Duodenal mucosa (tissue), 2 donors: ENCODE measurements around the gene PDC.
"Not testable (repeated sequence)": the region's sequence is repeated elsewhere in the genome, so short reads cannot be mapped to it uniquely, and the experiment has no call there.

Source experiments
- H3K27ac ChIP-seq: one replicate; pipeline ENCODE4 v1.7.0; 2013; ENCODE audit warnings: low read depth, low read length
- H3K27me3 ChIP-seq, 2 donors: one replicate each; pipeline ENCODE4 v1.7.0; 2013; ENCODE audit warnings: low read length in 2 of 2, control low read depth in 1 of 2; ENCODE audit not compliant: insufficient read depth in 2 of 2, control insufficient read depth in 1 of 2
- H3K36me3 ChIP-seq, 2 donors: one replicate each; pipeline ENCODE4 v1.7.0; 2013; ENCODE audit warnings: low read length in 2 of 2, control low read depth in 1 of 2; ENCODE audit not compliant: insufficient read depth in 2 of 2, control insufficient read depth in 1 of 2
- H3K4me1 ChIP-seq, 2 donors: one replicate each; pipeline ENCODE4 v1.7.0; 2013; ENCODE audit warnings: low read length in 2 of 2, control low read depth in 1 of 2; ENCODE audit not compliant: insufficient read depth in 2 of 2, control insufficient read depth in 1 of 2
- H3K4me3 ChIP-seq, 2 donors: one replicate each; pipeline ENCODE4 v1.7.0; 2013; ENCODE audit warnings: low read length in 2 of 2, low read depth in 1 of 2
- H3K9ac ChIP-seq, 2 donors: one replicate each; pipeline ENCODE4 v1.7.0; 2013; ENCODE audit warnings: low read length in 2 of 2, low read depth in 1 of 2
- H3K9me3 ChIP-seq, 2 donors: one replicate each; pipeline ENCODE4 v1.7.0; 2013; ENCODE audit warnings: low read length in 2 of 2, control low read depth in 1 of 2; ENCODE audit not compliant: control insufficient read depth in 1 of 2

PDC gene

DNA sequence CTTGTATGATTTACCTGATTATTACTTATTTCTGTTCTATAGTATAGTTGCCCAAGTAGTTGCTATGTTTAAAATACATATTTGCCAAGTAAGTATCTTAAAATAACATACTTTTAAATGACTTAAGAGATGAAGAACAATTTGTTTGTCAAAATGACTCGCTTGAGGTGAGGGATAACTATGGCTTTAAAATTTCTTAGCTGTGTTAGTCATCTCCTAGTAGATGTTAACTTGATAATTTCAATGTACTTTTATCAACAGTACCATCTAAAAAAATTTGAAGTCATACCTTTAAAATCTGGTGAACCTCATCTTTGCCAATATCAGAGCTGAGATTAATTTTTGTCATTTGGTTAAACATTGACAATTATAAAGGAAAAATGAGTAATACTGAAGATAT, 47.6 kb downstream of the PDC start:
- Histone ChIP-seq H3K36me3 (peaks cover 0 to 18% of the 10 kb centered on the region in 2 donors), H3K9ac (no peak overlapping the region), H3K9me3 (no peaks in the 10 kb centered on the region)

DNA sequence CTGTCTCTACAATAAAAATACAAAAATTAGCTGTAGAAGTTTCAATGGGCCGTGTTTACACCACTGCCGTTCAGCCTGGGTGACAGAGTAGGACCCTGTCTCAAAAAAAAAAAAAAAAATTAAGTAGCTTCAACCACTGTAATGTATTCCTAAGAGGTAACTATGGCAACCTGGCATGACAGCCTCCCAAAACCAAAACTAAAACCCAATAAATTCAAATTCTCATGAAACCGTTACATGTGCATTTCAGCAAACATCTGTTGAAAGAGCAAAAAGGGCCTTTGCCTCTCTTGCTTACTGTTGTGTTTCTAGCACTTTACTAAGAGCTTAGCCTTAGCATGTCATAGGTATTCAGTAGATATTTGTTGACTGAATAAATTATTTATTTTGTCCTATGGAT, 51.8 kb downstream of the PDC start:
- Histone ChIP-seq H3K4me3 (no peak overlapping the region), H3K4me1 (no peaks in the 10 kb centered on the region), H3K36me3 (peaks cover 7 to 41% of the 10 kb centered on the region in 2 donors), H3K27me3 (no peaks in the 10 kb centered on the region), H3K9ac (no peak overlapping the region), H3K9me3 (no peaks in the 10 kb centered on the region), H3K27ac (no peak overlapping the region)

More for the DNA sequence above, 47.6 kb downstream of the PDC start:
- no peaks in the 10 kb centered on the region for H3K27me3 ChIP-seq
- no peak overlapping the region for H3K27ac ChIP-seq
- H3K4me1 ChIP-seq, result no peaks in the 10 kb centered on the region
- no peak overlapping the region for H3K4me3 ChIP-seq

DNA sequence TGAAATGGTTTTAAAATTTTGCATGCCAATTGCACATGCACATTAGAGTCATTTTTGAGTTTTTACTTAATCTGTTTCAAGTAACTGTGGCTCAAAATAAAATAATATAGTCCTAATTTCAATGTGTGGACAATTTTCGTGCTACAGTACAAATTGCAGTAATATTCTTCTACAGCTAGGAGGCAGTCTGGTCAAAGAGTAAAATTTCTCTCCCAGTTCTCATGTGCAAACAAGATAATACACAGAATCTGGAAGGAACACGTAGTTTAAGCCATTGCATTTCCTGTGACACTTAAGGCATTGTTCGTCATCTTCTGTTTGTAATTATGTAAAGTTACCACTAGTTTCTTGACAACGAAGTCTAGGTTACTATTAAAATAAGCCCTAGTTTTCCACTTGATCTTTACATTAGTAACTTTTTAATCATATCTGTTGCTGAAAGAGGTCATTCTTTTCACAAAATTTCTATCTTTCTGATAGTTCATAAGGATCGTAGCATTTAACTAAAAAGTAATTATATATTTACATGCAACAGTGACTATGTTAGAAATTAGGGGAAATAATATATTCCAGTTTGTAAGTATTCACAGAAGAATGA, 56.4 kb downstream of the PDC start:
- H3K27ac ChIP-seq, result no peak overlapping the region
- peaks cover 17 to 37% of the 10 kb centered on the region in 2 donors for H3K36me3 ChIP-seq

DNA sequence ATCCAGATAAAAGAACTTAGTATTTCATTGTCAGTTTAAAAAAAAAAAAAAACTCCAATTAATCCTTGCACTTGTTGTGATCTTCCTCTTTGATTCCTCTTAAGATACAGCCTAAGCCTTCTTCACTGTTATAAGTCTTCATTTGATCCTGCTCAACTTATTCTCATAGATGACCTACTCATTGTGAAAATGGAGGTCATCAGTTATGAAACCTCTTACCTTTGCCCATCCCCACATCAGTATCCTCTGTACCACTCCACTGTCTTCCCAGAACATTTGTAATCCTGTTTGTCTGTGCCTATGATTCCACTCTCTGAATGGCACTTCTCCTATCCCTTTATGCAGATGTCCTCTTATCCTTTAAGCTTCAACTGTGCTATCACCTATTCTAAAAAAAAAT, 57.3 kb downstream of the PDC start:
- Histone ChIP-seq H3K27ac (no peak overlapping the region), H3K27me3 (no peaks in the 10 kb centered on the region), H3K4me3 (no peak overlapping the region), H3K9ac (no peak overlapping the region), H3K36me3 (peaks cover 17 to 43% of the 10 kb centered on the region in 2 donors), H3K9me3 (no peaks in the 10 kb centered on the region), H3K4me1 (no peaks in the 10 kb centered on the region)

More for the DNA sequence above, 56.4 kb downstream of the PDC start:
- Histone ChIP-seq H3K27me3 (no peaks in the 10 kb centered on the region), H3K9me3 (no peaks in the 10 kb centered on the region), H3K4me1 (no peaks in the 10 kb centered on the region), H3K9ac (no peak overlapping the region), H3K4me3 (no peak overlapping the region)

DNA sequence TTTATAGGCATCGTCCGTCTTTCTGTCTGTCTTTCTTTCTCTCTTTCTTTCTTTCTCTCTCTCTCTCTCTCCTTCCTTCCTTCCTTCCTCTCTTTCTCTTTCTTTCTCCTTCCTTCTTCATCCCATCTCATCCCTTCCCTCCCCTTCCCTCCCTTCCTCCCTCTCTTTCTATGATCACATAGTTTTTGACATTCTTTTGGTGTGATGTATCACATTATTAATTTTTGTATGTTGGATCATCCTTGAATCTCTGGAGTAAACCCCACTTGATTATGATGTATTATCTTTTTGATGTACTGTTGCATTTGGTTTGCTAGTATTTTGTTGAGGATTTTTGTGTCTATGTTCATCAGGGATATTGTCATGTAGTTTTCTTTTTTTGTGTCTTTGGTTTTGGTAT, 59.5 kb downstream of the PDC start:
- not testable (repeated sequence) for H3K4me1 ChIP-seq, H3K27ac ChIP-seq, H3K4me3 ChIP-seq, H3K27me3 ChIP-seq, H3K9ac ChIP-seq, H3K9me3 ChIP-seq
- peaks cover 25 to 39% of the 10 kb centered on the region in 2 donors for H3K36me3 ChIP-seq
